Measurements from ENCODE around the gene ARSH.

The ARSH gene

GRCh38 chrX:3029129-3029528, 22.8 kb downstream of the ARSH start:
- no peak for DNase-seq (ENCODE audit: low spot score)
- Histone ChIP-seq H3K4ac (ENCODE audit: low read length) (no peak overlapping the region), H3K23ac (ENCODE audit: low read depth, low read length, poor library complexity) (no peak overlapping the region), H3K79me1 (ENCODE audit: low read depth, low read length) (no peaks in the 10 kb centered on the region), H2AK5ac (ENCODE audit: low read depth, low read length) (no peak overlapping the region), H3K27me3 (ENCODE audit: control insufficient read depth in 3 of 3, insufficient read depth in 3 of 3, low read depth in 1 of 3, low read length in 3 of 3) (no peaks in the 10 kb centered on the region), H3K9ac (ENCODE audit: low read depth, low read length, poor library complexity) (no peak overlapping the region), H2BK5ac (ENCODE audit: low read length) (no peak overlapping the region), H2AFZ (ENCODE audit: low read length) (no peak overlapping the region), H3K36me3 (replicated peaks in 1 of 2; ENCODE audit: control insufficient read depth in 2 of 2, insufficient read depth in 2 of 2, low read length in 2 of 2) (no peaks in the 10 kb centered on the region), H3K4me1 (ENCODE audit: control insufficient read depth in 2 of 2, insufficient read depth in 1 of 2, low read depth in 1 of 2, low read length in 2 of 2) (no peaks in the 10 kb centered on the region), H3K4me2 (ENCODE audit: insufficient read depth, low read length, poor library complexity, severe bottlenecking) (no peak overlapping the region), H4K8ac (ENCODE audit: low read depth, low read length) (no peak overlapping the region), H2BK120ac (ENCODE audit: low read depth, low read length) (no peak overlapping the region), H3K27ac (replicated peaks; ENCODE audit: low read length) (no peak overlapping the region), H3K18ac (ENCODE audit: low read length) (no peak overlapping the region), H3K4me3 (ENCODE audit: low read length in 2 of 2) (no peak overlapping the region), H3K14ac (ENCODE audit: low read length) (no peak overlapping the region), H2BK15ac (ENCODE audit: low read length) (no peak overlapping the region), H4K91ac (ENCODE audit: low read depth, low read length, poor library complexity) (no peak overlapping the region), H2BK12ac (ENCODE audit: low read length) (no peak overlapping the region), H3K9me3 (replicated peaks in 1 of 2; ENCODE audit: control insufficient read depth in 2 of 2, insufficient read depth in 1 of 2, low read depth in 1 of 2, low read length in 2 of 2) (no peaks in the 10 kb centered on the region)
- WGBS, 2 donors (ENCODE audit: extremely low coverage in 2 of 2, insufficient read length in 2 of 2, insufficient replicate concordance in 1 of 2) = no CpG with 5 or more reads among the region's 13 CpGs

DNA sequence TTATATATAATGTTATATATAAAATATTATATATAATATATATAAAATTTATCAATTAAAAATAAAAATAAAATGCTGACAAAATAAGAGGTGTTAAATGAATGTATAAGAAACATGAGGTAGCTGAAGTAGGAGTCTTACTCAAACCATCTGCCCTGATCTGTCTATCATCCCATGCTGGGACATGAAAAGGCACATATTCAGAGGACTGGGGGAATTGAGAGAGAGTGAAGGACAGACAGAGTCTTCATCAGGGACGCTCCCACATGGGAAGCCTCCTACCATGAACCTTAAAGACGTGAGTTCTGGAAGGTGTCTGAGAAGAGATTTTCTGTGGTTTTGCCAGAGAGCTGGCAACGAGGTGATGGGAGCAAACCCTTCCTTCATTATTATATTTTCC, 30.9 kb downstream of the ARSH start:
- Histone ChIP-seq H3K4me3 (ENCODE audit: low read length in 2 of 2) (no peak overlapping the region), H4K8ac (ENCODE audit: low read depth, low read length) (no peak overlapping the region)
- WGBS, 2 donors (ENCODE audit: extremely low coverage in 2 of 2, insufficient read length in 2 of 2, insufficient replicate concordance in 1 of 2) = no CpG with 5 or more reads among the region's 3 CpGs

GRCh38 chrX:3044196-3044595, 37.9 kb downstream of the ARSH start:
- Histone ChIP-seq H3K4me1 (ENCODE audit: control insufficient read depth in 2 of 2, insufficient read depth in 1 of 2, low read depth in 1 of 2, low read length in 2 of 2) (no peaks in the 10 kb centered on the region), H3K14ac (ENCODE audit: low read length) (no peak overlapping the region), H3K4me3 (ENCODE audit: low read length in 2 of 2) (no peak overlapping the region), H3K79me1 (ENCODE audit: low read depth, low read length) (no peaks in the 10 kb centered on the region), H4K91ac (ENCODE audit: low read depth, low read length, poor library complexity) (no peak overlapping the region), H2AFZ (ENCODE audit: low read length) (peak overlapping the region; percentile 29), H3K36me3 (replicated peaks in 1 of 2; ENCODE audit: control insufficient read depth in 2 of 2, insufficient read depth in 2 of 2, low read length in 2 of 2) (no peaks in the 10 kb centered on the region), H3K9ac (ENCODE audit: low read depth, low read length, poor library complexity) (no peak overlapping the region), H3K4me2 (ENCODE audit: insufficient read depth, low read length, poor library complexity, severe bottlenecking) (no peak overlapping the region), H3K4ac (ENCODE audit: low read length) (no peak overlapping the region), H3K23ac (ENCODE audit: low read depth, low read length, poor library complexity) (no peak overlapping the region), H4K8ac (ENCODE audit: low read depth, low read length) (no peak overlapping the region), H3K9me3 (replicated peaks in 1 of 2; ENCODE audit: control insufficient read depth in 2 of 2, insufficient read depth in 1 of 2, low read depth in 1 of 2, low read length in 2 of 2) (no peaks in the 10 kb centered on the region), H2AK5ac (ENCODE audit: low read depth, low read length) (no peak overlapping the region), H2BK12ac (ENCODE audit: low read length) (no peak overlapping the region), H3K27me3 (ENCODE audit: control insufficient read depth in 3 of 3, insufficient read depth in 3 of 3, low read depth in 1 of 3, low read length in 3 of 3) (no peaks in the 10 kb centered on the region), H2BK120ac (ENCODE audit: low read depth, low read length) (no peak overlapping the region), H2BK15ac (ENCODE audit: low read length) (no peak overlapping the region), H3K18ac (ENCODE audit: low read length) (no peak overlapping the region), H2BK5ac (ENCODE audit: low read length) (no peak overlapping the region), H3K27ac (replicated peaks; ENCODE audit: low read length) (no peak overlapping the region)
- DNase-seq (ENCODE audit: low spot score) = no peak
- WGBS, 2 donors (ENCODE audit: extremely low coverage in 2 of 2, insufficient read length in 2 of 2, insufficient replicate concordance in 1 of 2) = no CpG with 5 or more reads among the region's 3 CpGs

More for the DNA sequence above, 30.9 kb downstream of the ARSH start:
- H3K4me1 ChIP-seq (ENCODE audit: control insufficient read depth in 2 of 2, insufficient read depth in 1 of 2, low read depth in 1 of 2, low read length in 2 of 2) = no peaks in the 10 kb centered on the region
- H2BK5ac ChIP-seq (ENCODE audit: low read length) = no peak overlapping the region
- H2BK15ac ChIP-seq (ENCODE audit: low read length) = no peak overlapping the region
- H2AFZ ChIP-seq (ENCODE audit: low read length) = no peak overlapping the region
- no peak overlapping the region for H3K4me2 ChIP-seq (ENCODE audit: insufficient read depth, low read length, poor library complexity, severe bottlenecking)
- no peak overlapping the region for H4K91ac ChIP-seq (ENCODE audit: low read depth, low read length, poor library complexity)
- H3K18ac ChIP-seq (ENCODE audit: low read length) = no peak overlapping the region
- no peak overlapping the region for H3K14ac ChIP-seq (ENCODE audit: low read length)
- no peak overlapping the region for H2AK5ac ChIP-seq (ENCODE audit: low read depth, low read length)
- H2BK12ac ChIP-seq (ENCODE audit: low read length) = no peak overlapping the region
- H3K36me3 ChIP-seq (replicated peaks in 1 of 2; ENCODE audit: control insufficient read depth in 2 of 2, insufficient read depth in 2 of 2, low read length in 2 of 2) = no peaks in the 10 kb centered on the region
- no peak overlapping the region for H3K23ac ChIP-seq (ENCODE audit: low read depth, low read length, poor library complexity)
- H3K27me3 ChIP-seq (ENCODE audit: control insufficient read depth in 3 of 3, insufficient read depth in 3 of 3, low read depth in 1 of 3, low read length in 3 of 3) = no peaks in the 10 kb centered on the region
- H3K4ac ChIP-seq (ENCODE audit: low read length) = no peak overlapping the region
- no peak overlapping the region for H2BK120ac ChIP-seq (ENCODE audit: low read depth, low read length)
- no peak overlapping the region for H3K9ac ChIP-seq (ENCODE audit: low read depth, low read length, poor library complexity)
- H3K79me1 ChIP-seq (ENCODE audit: low read depth, low read length) = no peaks in the 10 kb centered on the region
- no peak for DNase-seq (ENCODE audit: low spot score)
- no peak overlapping the region for H3K27ac ChIP-seq (replicated peaks; ENCODE audit: low read length)
- H3K9me3 ChIP-seq (replicated peaks in 1 of 2; ENCODE audit: control insufficient read depth in 2 of 2, insufficient read depth in 1 of 2, low read depth in 1 of 2, low read length in 2 of 2) = peaks cover 0 to 4% of the 10 kb centered on the region in 2 donors

DNA sequence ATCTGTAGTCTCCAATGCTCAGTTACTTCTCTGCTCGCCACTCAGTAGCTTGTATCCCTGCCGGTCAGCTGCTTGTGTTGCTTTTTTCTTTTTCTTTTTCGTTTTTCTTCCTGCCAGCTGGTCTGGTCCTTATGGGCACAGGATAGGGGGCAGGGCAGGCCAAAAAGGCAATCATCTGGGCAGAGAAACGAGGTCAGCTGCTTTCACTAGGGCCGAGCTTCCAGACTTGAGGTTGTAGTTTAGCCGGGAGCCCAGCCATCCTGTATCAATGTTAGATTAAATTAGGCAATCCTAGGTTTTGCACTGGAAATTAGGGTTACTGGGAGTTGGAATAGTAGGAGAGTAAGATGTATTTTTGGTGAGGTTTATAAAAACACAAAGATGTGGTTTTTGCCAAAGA, 38.3 kb downstream of the ARSH start:
- Histone ChIP-seq H3K9me3 (replicated peaks in 1 of 2; ENCODE audit: control insufficient read depth in 2 of 2, insufficient read depth in 1 of 2, low read depth in 1 of 2, low read length in 2 of 2) (no peaks in the 10 kb centered on the region), H3K4me2 (ENCODE audit: insufficient read depth, low read length, poor library complexity, severe bottlenecking) (no peak overlapping the region), H2BK15ac (ENCODE audit: low read length) (no peak overlapping the region), H3K4me1 (ENCODE audit: control insufficient read depth in 2 of 2, insufficient read depth in 1 of 2, low read depth in 1 of 2, low read length in 2 of 2) (no peaks in the 10 kb centered on the region), H3K4ac (ENCODE audit: low read length) (no peak overlapping the region), H2BK120ac (ENCODE audit: low read depth, low read length) (no peak overlapping the region), H3K27ac (replicated peaks; ENCODE audit: low read length) (no peak overlapping the region), H3K27me3 (ENCODE audit: control insufficient read depth in 3 of 3, insufficient read depth in 3 of 3, low read depth in 1 of 3, low read length in 3 of 3) (no peaks in the 10 kb centered on the region), H3K23ac (ENCODE audit: low read depth, low read length, poor library complexity) (no peak overlapping the region), H4K8ac (ENCODE audit: low read depth, low read length) (no peak overlapping the region), H4K91ac (ENCODE audit: low read depth, low read length, poor library complexity) (no peak overlapping the region), H3K4me3 (ENCODE audit: low read length in 2 of 2) (no peak overlapping the region), H3K36me3 (replicated peaks in 1 of 2; ENCODE audit: control insufficient read depth in 2 of 2, insufficient read depth in 2 of 2, low read length in 2 of 2) (no peaks in the 10 kb centered on the region), H2BK12ac (ENCODE audit: low read length) (no peak overlapping the region), H3K79me1 (ENCODE audit: low read depth, low read length) (no peaks in the 10 kb centered on the region), H2AK5ac (ENCODE audit: low read depth, low read length) (no peak overlapping the region), H3K18ac (ENCODE audit: low read length) (no peak overlapping the region), H2BK5ac (ENCODE audit: low read length) (no peak overlapping the region), H2AFZ (ENCODE audit: low read length) (peak overlapping the region; percentile 29), H3K14ac (ENCODE audit: low read length) (no peak overlapping the region), H3K9ac (ENCODE audit: low read depth, low read length, poor library complexity) (no peak overlapping the region)
- no peak for DNase-seq (ENCODE audit: low spot score)
- WGBS, 2 donors (ENCODE audit: extremely low coverage in 2 of 2, insufficient read length in 2 of 2, insufficient replicate concordance in 1 of 2) = no CpG with 5 or more reads among the region's 6 CpGs

All from neuronal stem cell (in vitro differentiated cells).